Measurements from ENCODE around the gene UACA. TPM values are rescaled to one million over a fixed set of nuclear protein-coding genes. Genes with fewer than 3 reads are reported as not detected.

UACA gene
- total RNA-seq, 1 experiment from 2014 or later = 44.8 TPM

DNA sequence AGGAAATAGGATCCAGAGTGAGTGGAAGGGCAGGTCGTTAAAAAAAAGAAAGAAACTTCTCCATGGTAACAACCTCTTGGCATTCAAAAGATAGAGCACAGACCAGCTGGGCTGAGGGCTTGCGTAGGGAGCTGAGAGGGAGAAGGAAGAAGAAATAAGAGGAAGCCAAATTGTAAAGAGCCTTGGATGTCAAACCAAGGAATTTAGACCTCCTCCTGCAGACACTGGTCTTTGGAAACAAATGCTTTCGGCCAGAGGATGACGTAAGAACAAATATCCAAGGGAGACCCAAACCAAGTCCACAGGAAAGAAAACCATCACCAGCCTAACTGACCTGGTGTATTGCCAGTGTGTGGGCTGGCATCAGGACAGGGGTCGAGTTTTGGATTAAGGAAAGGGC, 155.2 kb downstream of the UACA start:
- Mint-ChIP-seq H3K36me3 (no peaks in the 10 kb centered on the region), H3K4me3 (no peak overlapping the region), H3K27me3 (ENCODE audit: low read depth) (peaks cover 2% of the 10 kb centered on the region; the same call in 1 of the 2 replicates), H3K4me1 (peaks cover 27% of the 10 kb centered on the region), H3K9me3 (peaks cover 5% of the 10 kb centered on the region; the same call in 1 of the 2 replicates), H3K27ac (no peak overlapping the region)
- CTCF ChIA-PET = interaction anchor here (1.3 kb wide), 1 partner anchor 120 kb away, joined by 3 read pairs; no protein-coding TSS in a partner anchor
- TF ChIP-seq, protein P1, sequence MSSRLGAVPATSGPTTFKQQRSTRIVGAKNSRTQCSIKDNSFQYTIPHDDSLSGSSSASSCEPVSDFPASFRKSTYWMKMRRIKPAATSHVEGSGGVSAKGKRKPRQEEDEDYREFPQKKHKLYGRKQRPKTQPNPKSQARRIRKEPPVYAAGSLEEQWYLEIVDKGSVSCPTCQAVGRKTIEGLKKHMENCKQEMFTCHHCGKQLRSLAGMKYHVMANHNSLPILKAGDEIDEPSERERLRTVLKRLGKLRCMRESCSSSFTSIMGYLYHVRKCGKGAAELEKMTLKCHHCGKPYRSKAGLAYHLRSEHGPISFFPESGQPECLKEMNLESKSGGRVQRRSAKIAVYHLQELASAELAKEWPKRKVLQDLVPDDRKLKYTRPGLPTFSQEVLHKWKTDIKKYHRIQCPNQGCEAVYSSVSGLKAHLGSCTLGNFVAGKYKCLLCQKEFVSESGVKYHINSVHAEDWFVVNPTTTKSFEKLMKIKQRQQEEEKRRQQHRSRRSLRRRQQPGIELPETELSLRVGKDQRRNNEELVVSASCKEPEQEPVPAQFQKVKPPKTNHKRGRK (CRISPR knock-in tag; IDR thresholded peaks at IDR 0.05; ENCODE audit: borderline replicate concordance) = no peak
- no peak for TF ChIP-seq CREB1 (CRISPR knock-in tag; IDR thresholded peaks at IDR 0.05)
- TF ChIP-seq, protein P2, sequence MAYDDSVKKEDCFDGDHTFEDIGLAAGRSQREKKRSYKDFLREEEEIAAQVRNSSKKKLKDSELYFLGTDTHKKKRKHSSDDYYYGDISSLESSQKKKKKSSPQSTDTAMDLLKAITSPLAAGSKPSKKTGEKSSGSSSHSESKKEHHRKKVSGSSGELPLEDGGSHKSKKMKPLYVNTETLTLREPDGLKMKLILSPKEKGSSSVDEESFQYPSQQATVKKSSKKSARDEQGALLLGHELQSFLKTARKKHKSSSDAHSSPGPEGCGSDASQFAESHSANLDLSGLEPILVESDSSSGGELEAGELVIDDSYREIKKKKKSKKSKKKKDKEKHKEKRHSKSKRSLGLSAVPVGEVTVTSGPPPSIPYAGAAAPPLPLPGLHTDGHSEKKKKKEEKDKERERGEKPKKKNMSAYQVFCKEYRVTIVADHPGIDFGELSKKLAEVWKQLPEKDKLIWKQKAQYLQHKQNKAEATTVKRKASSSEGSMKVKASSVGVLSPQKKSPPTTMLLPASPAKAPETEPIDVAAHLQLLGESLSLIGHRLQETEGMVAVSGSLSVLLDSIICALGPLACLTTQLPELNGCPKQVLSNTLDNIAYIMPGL (CRISPR knock-in tag; IDR thresholded peaks at IDR 0.05) = no peak
- TF ChIP-seq ZBTB21 (CRISPR knock-in tag; IDR thresholded peaks at IDR 0.05; ENCODE audit: borderline replicate concordance) = no peak
- TF ChIP-seq, protein P3, sequence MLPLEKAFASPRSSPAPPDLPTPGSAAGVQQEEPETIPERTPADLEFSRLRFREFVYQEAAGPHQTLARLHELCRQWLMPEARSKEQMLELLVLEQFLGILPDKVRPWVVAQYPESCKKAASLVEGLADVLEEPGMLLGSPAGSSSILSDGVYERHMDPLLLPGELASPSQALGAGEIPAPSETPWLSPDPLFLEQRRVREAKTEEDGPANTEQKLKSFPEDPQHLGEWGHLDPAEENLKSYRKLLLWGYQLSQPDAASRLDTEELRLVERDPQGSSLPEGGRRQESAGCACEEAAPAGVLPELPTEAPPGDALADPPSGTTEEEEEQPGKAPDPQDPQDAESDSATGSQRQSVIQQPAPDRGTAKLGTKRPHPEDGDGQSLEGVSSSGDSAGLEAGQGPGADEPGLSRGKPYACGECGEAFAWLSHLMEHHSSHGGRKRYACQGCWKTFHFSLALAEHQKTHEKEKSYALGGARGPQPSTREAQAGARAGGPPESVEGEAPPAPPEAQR (CRISPR knock-in tag; IDR thresholded peaks at IDR 0.05) = no peak
- TF ChIP-seq FOXK1 (CRISPR knock-in tag; IDR thresholded peaks at IDR 0.05) = no peak
- no peak for TF ChIP-seq ZNF121 (CRISPR knock-in tag; IDR thresholded peaks at IDR 0.05)
- no peak for ATAC-seq
- POLR2A ChIA-PET = no interaction called here
- no peak for DNase-seq (ENCODE audit: low spot score)

DNA sequence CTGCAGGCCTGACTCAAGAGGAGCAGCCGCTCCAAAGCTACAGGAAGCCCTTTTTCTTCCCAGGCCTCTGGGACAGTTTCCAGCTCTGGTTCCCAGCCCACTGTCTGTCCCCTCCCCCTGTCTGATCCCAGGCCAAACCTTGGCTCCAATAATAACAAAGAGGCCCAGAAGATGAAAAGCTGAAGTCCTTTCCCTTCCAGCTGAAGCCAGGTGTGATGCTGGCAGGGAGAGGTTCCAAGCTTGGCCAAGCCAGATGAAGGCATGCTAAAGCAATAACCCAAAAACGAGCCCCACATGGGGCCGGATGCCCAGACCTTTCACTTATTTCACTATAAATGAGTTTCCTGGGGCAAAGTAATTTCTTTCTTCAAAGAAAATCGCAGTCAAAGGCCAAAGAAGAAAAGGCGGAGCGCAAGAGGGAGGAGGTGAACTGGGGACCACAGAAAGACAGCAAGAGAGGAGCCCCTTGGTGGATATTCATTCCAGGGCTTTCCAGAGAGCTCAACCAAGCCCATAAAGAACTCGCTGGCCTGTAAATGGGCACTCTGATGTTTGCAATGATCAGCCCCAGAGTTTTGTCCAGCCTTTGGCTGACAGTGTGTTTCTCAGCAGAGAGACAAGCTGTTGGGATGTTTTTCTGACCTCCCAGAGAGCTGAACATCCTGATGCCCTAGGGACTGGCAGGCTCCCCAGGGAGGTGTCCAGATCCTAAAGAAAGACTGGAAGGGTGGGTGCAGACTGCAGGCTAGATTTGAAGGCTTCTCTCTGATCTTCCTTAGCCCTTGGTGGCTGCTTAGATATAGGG, 157.6 kb downstream of the UACA start:
- Mint-ChIP-seq H3K4me1 (peaks cover 27% of the 10 kb centered on the region), H3K36me3 (no peaks in the 10 kb centered on the region), H3K27ac (no peak overlapping the region), H3K4me3 (peak overlapping the region; percentile 20; the same call in 1 of the 2 replicates), H3K27me3 (ENCODE audit: low read depth) (no peaks in the 10 kb centered on the region; the same call in 1 of the 2 replicates), H3K9me3 (peaks cover 4% of the 10 kb centered on the region)
- POLR2A ChIA-PET = interaction anchor here (0.8 kb wide), 1 partner anchor 10 kb away, joined by 3 read pairs; no protein-coding TSS in a partner anchor
- CTCF ChIA-PET = interaction anchor here (1.1 to 2.8 kb wide), 7 partner anchors 20 to 269 kb away, joined by 3 to 10 read pairs (median 8); no protein-coding TSS in a partner anchor
- ATAC-seq (peak; percentile 63), DNase-seq (ENCODE audit: low spot score) (no peak)
- no peak for TF ChIP-seq ZNF416 (CRISPR knock-in tag; IDR thresholded peaks at IDR 0.05)
- TF ChIP-seq ZBTB21 (CRISPR knock-in tag; IDR thresholded peaks at IDR 0.05; ENCODE audit: borderline replicate concordance) = no peak
- TF ChIP-seq NR3C1 (CRISPR knock-in tag; conservative IDR thresholded peaks at IDR 0.05; ENCODE audit: low read depth) = no peak
- TF ChIP-seq, protein P1 (CRISPR knock-in tag; IDR thresholded peaks at IDR 0.05; ENCODE audit: borderline replicate concordance) = no peak
- no peak for TF ChIP-seq TEAD1 (CRISPR knock-in tag; IDR thresholded peaks at IDR 0.05)
- TF ChIP-seq GRHL2 (CRISPR knock-in tag; IDR thresholded peaks at IDR 0.05; ENCODE audit: insufficient replicate concordance, severe bottlenecking) = no peak
- TF ChIP-seq, protein P2 (CRISPR knock-in tag; IDR thresholded peaks at IDR 0.05) = no peak
- TF ChIP-seq, protein P4, sequence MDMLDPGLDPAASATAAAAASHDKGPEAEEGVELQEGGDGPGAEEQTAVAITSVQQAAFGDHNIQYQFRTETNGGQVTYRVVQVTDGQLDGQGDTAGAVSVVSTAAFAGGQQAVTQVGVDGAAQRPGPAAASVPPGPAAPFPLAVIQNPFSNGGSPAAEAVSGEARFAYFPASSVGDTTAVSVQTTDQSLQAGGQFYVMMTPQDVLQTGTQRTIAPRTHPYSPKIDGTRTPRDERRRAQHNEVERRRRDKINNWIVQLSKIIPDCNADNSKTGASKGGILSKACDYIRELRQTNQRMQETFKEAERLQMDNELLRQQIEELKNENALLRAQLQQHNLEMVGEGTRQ (CRISPR knock-in tag; IDR thresholded peaks at IDR 0.05) = no peak
- TF ChIP-seq, protein P5, sequence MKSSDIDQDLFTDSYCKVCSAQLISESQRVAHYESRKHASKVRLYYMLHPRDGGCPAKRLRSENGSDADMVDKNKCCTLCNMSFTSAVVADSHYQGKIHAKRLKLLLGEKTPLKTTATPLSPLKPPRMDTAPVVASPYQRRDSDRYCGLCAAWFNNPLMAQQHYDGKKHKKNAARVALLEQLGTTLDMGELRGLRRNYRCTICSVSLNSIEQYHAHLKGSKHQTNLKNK (CRISPR knock-in tag; IDR thresholded peaks at IDR 0.05) = no peak
